Lung (tissue), 16 donors: ENCODE results near the gene DPCD. TPM values are rescaled to one million over a fixed set of nuclear protein-coding genes. Genes with fewer than 3 reads are reported as not detected.

Experiments used
- ATAC-seq: fragments of 200-7000 bp; cut with Tn5 transposase; one replicate; pipeline ENCODE4 v1.9.1; 2020; ENCODE audit warnings: moderate number of reproducible peaks; ENCODE audit not compliant: insufficient read depth, low FRiP score
- DNase-seq, 3 donors: peaks; one replicate each; pipeline ENCODE4 v3.0.0-alpha.2; 2013 to 2017
- H3K27ac ChIP-seq, 2 donors: one replicate each; pipeline ENCODE4 v1.5.1; 2013; ENCODE audit warnings: mild to moderate bottlenecking in 2 of 2, moderate library complexity in 2 of 2, control low read depth in 1 of 2, inconsistent platforms in 1 of 2, low read depth in 1 of 2, low read length in 1 of 2
- H3K27me3 ChIP-seq, 3 donors: one replicate each; pipeline ENCODE4 v1.5.1; 2013; ENCODE audit warnings: low read length in 2 of 3; ENCODE audit not compliant: control insufficient read depth in 3 of 3, insufficient read depth in 3 of 3
- H3K36me3 ChIP-seq, 4 donors: one replicate each; pipeline ENCODE4 v1.5.1; 2013; ENCODE audit warnings: low read length in 4 of 4, mild to moderate bottlenecking in 1 of 4, moderate library complexity in 1 of 4; ENCODE audit not compliant: control insufficient read depth in 4 of 4, insufficient read depth in 4 of 4
- H3K4me1 ChIP-seq, 5 donors: one replicate each; pipeline ENCODE4 v1.5.1; 2013; ENCODE audit warnings: low read length in 5 of 5, mild to moderate bottlenecking in 2 of 5, moderate library complexity in 1 of 5; ENCODE audit not compliant: control insufficient read depth in 5 of 5, insufficient read depth in 5 of 5
- H3K4me3 ChIP-seq: one replicate; pipeline ENCODE4 v1.5.1; 2013; ENCODE audit warnings: mild to moderate bottlenecking, control low read depth, moderate library complexity
- H3K9ac ChIP-seq, 2 donors: one replicate each; pipeline ENCODE4 v1.5.1; 2013; ENCODE audit warnings: low read length in 2 of 2, control low read depth in 1 of 2; ENCODE audit not compliant: insufficient read depth in 1 of 2
- H3K9me3 ChIP-seq, 4 donors: one replicate each; pipeline ENCODE4 v1.5.1; 2013; ENCODE audit warnings: low read length in 3 of 4, mild to moderate bottlenecking in 1 of 4, moderate library complexity in 1 of 4; ENCODE audit not compliant: control insufficient read depth in 4 of 4, insufficient read depth in 3 of 4
- CTCF ChIP-seq: IDR thresholded peaks from 2 replicates; pipeline ENCODE4 v1.5.1; 2012; ENCODE audit warnings: mild to moderate bottlenecking; ENCODE audit errors: control extremely low read depth, extremely low read depth
- WGBS, 2 donors: extraction: QIAGEN DNeasy Blood & Tissue Kit; methylation state at CpG; one replicate each; pipeline ENCODE4 v1.1.7; 2013; 5-methylcytosine and 5-hydroxymethylcytosine counted together
- long read RNA-seq, 5 donors: transcript quantifications; one replicate each; lab custom pipeline, GENCODE V29; 2026
- polyA plus RNA-seq, 2 donors: library from polyadenylated mRNA; stranded (reverse); fragments of 200-250 nt; gene quantifications; one replicate each; pipeline ENCODE4 v1.2.1, GENCODE V29; 2013
- total RNA-seq, 2 donors: library from RNA; depleted of rRNA in 1 of 2; stranded (reverse); fragments of >200 nt in 1 of 2; gene quantifications; one replicate each; pipeline ENCODE4 v1.2.1, GENCODE V29; 2014 to 2021
- donor health status: control.
- donor health status: control.
- donor health status: Bipolar disorder and iron deficiency.
- donor health status: healthy.
- donor health status: DM: yes; HTN: yes; CAD: no.

The DPCD gene
- total RNA-seq (10 to 100 TPM; 24.1 to 25.5 TPM), polyA plus RNA-seq (10 to 100 TPM; 26.4 to 31.8 TPM)
- long read RNA-seq, donor 1, transcript DPCD-202 (6 exons, 858 nt) = major isoform, 20 of 20 reads
- long read RNA-seq, donor 1, partial matches to known transcripts = 0 of 20 reads
- long read RNA-seq, donor 1, other reads (novel, unspliced or antisense) = 0 of 20 reads
- long read RNA-seq, donor 2, partial matches to known transcripts = 0 of 4 reads
- long read RNA-seq, donor 2, other reads (novel, unspliced or antisense) = 0 of 4 reads
- long read RNA-seq, donor 3, transcript DPCD-202 (6 exons, 858 nt) = major isoform, 12 of 12 reads
- long read RNA-seq, donor 3, partial matches to known transcripts = 0 of 12 reads
- long read RNA-seq, donor 3, other reads (novel, unspliced or antisense) = 0 of 12 reads
- long read RNA-seq, donor 4, transcript DPCD-202 (6 exons, 858 nt) = major isoform, 16 of 16 reads
- long read RNA-seq, donor 4, partial matches to known transcripts = 0 of 16 reads
- long read RNA-seq, donor 4, other reads (novel, unspliced or antisense) = 0 of 16 reads
- long read RNA-seq, donor 5, transcript DPCD-202 (6 exons, 858 nt) = major isoform, 26 of 32 reads
- long read RNA-seq, donor 5, partial matches to known transcripts = 6 of 32 reads
- long read RNA-seq, donor 5, other reads (novel, unspliced or antisense) = 0 of 32 reads

- DNase-seq (peak; percentile 96 to 98 (median 97)), ATAC-seq (peak; percentile 95)
- H3K9me3 ChIP-seq = peaks cover 0 to under 1% (median 0%) of the 10 kb centered on the region in 4 donors
- peaks cover 3 to 17% (median 8%) of the 10 kb centered on the region in 5 donors for H3K4me1 ChIP-seq
- H3K27me3 ChIP-seq = no peaks in the 10 kb centered on the region
- H3K36me3 ChIP-seq = peaks cover 0 to 18% (median 8%) of the 10 kb centered on the region in 4 donors
- peak within 1 kb of the TSS; percentile 49 to 52 for H3K27ac ChIP-seq
- H3K4me3 ChIP-seq = peak within 1 kb of the TSS; percentile 93
- 1% methylated on average over 48 to 50 of the region's 50 CpGs for WGBS, 2 donors
- no peak for TF ChIP-seq CTCF
- H3K9ac ChIP-seq = peak within 1 kb of the TSS; percentile 65 to 68
These were observed at the start of gene DPCD, which contains the start of gene POLL for GRCh38 chr10:101587725-101588653. Gene DPCD, plus strand, starts transcription at chr10:101588321. Its CDS starts 16 bp downstream, at chr10:101588337. Gene POLL, minus strand, starts transcription at chr10:101588257. Its CDS starts 897 bp downstream, at chr10:101587360.

GRCh38 chr10:101538446-101538845 is 49.7 kb upstream of the DPCD start:
- ATAC-seq (no peak), DNase-seq (no peak)
- no peak overlapping the region for H3K4me3 ChIP-seq
- H3K9ac ChIP-seq = no peak overlapping the region
- H3K9me3 ChIP-seq = no peaks in the 10 kb centered on the region
- H3K4me1 ChIP-seq = peaks cover 0 to 1% (median 0%) of the 10 kb centered on the region in 5 donors
- H3K36me3 ChIP-seq = peaks cover 3 to 20% (median 9%) of the 10 kb centered on the region in 4 donors
- no peak overlapping the region for H3K27ac ChIP-seq
- 94 to 96% methylated on average over 2 of the region's 2 CpGs for WGBS, 2 donors
- no peaks in the 10 kb centered on the region for H3K27me3 ChIP-seq
- TF ChIP-seq CTCF = no peak

GRCh38 chr10:101545898-101546297 is 42.2 kb upstream of the DPCD start:
- Histone ChIP-seq H3K4me3 (no peak overlapping the region), H3K9ac (no peak overlapping the region), H3K9me3 (no peaks in the 10 kb centered on the region), H3K27ac (no peak overlapping the region), H3K36me3 (peaks cover 0 to 5% (median 2%) of the 10 kb centered on the region in 4 donors), H3K4me1 (peaks cover 0 to 2% (median 0%) of the 10 kb centered on the region in 5 donors), H3K27me3 (no peaks in the 10 kb centered on the region)
- ATAC-seq (no peak), DNase-seq (no peak)
- TF ChIP-seq CTCF = no peak
